GM10266 (cell line): ENCODE results near the gene RPL3.
"Not testable (repeated sequence)": the region's sequence is repeated elsewhere in the genome, so short reads cannot be mapped to it uniquely, and the experiment has no call there.

ENCODE experiments used
- DNase-seq: peaks from one replicate; pipeline ENCODE4 v3.0.0; 2012; ENCODE audit errors: extremely low spot score
- CTCF ChIP-seq: IDR thresholded peaks from 2 replicates; pipeline ENCODE4 v1.5.1; 2012; ENCODE audit warnings: mild to moderate bottlenecking, low read depth; ENCODE audit not compliant: control insufficient read depth, insufficient read depth; ENCODE audit errors: missing control alignments

Gene RPL3

DNA sequence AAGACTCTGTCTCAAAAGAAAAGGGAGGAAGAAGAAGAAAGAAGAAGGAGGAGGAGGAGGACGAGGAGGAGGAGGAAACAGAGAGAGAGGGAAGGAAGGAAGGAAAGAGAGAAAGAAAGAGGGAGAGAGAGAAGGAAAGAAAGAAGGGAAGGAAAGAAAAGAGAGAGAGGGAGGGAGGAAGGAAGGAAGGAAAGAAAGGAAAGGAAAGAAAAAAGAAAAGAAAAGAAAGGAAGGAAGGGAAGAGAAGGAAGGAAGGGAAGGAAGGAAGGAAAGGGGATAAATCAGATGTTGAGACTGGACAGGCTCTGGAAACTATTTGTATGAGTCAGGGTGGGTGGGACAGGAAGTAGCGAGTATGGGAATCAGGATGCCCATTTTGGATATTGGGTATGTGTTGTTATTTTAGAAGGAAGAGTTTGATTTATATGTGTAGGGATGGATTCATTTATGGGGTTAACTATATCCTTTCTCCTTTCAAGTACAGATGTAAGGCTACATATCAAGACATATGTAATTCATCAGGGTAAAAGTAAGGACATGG, 6.0 kb upstream of the RPL3 start:
- TF ChIP-seq CTCF, result no peak
- no peak for DNase-seq

- DNase-seq, result not testable (repeated sequence)
Measured at GRCh38 chr22:39320616-39321029, 1.2 kb upstream of the RPL3 start.

DNA sequence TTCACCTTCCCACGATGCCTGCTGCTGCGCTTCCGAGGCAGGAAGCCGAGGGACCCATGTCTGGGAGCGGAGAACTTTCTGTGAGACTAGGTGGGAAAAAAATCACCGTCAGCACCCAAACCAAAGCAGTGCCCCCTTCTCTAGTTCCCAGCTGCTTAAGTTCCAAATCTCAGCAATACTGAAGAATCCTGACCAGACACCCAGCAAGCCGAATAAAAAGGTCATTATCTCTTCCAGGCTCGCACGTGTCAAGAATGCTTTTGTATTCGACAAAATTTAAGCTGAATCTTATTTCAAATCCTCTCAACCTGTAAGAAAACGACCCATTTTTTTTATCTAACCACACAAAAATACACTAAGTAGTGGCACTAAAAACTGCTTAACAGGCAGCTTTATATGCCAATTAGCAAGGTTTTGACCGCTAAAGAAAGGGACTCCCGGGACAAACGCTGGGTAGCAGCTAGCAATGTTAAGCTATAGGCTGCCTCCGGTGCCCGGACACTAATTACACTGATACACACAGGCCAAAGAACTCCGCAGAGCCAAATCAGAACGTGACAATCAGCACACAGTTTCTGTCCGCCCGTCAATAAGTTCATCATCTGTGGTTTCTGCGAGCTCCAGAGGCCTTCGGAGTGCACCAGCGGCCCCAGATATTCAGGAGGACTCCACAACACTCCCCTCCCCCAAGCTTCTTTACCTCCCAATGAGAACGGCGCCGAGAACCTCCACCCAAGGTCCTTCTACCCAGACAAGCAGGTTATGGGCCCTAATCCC, 728 bp downstream of the RPL3 start:
- no peak for TF ChIP-seq CTCF

DNA sequence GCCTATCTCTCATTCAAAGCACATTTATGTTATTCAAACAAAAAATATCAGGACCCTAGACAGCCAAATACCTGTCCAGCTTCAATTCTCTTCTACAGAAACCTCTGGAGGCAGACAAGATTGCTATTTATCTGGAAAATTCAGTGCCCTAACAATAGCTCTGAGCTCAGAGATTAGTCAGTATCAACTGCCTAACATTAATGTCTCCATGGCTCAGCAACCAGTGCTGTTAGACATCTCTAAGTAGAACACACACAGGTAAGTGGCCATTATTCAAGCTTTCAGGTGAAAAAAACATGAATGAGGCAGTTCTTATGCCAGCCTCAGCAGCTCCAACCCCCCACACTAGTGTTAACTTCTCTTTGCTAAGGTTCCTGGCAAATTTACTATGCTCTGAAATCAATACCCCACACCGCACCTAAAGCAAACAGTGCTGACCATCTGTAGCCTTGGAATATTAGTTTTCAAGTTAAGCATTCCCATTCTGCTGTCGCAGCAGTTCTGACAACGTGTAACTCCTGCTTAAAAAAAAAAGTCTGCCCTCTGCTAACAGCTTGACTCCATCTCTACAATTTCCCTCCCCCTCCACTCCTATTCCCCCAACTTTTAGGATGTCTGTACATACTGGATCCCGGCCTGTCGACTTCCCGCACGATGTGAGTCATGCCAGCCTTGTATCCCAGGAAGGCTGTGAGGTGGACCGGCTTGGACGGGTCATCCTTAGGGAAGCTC, 1.5 kb downstream of the RPL3 start:
- no peak for DNase-seq
- TF ChIP-seq CTCF, result no peak

More for the DNA sequence above, 728 bp downstream of the RPL3 start:
- DNase-seq, result no peak

GRCh38 chr22:39317084-39317774, 2.2 kb downstream of the RPL3 start:
- TF ChIP-seq CTCF, result no peak
- DNase-seq, result no peak

DNA sequence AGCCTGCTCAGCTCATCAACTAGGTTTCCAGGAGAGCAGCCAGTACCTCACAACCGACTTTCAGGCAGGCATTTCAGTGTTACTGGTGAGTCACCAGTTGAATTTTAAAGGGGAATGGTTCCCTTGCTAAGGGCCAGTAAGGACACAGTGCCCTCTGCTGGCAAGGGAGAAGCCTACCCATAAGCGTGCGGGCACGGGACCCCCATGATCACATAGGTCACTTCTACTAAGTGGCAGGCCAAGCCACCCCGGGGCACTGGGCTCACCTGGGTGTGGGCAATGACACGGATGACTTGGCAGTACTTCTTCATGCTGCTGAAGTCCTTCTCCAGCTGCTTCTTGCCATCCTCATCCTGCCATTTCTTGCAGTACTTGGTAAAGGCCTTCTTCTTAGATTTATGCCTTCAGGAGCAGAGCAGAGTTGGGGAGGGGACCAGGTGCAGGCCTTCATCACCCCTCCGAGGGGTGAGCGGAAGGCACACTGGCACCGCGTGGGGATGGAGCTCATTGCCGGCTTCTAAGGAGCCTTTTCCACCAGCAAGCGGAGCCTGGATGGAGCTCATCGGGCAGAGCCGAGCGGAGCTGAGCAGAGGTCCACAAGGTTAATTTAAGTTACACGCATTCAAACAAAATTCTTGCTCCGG, 2.9 kb downstream of the RPL3 start:
- peak; percentile 77 for TF ChIP-seq CTCF
- no peak for DNase-seq

GRCh38 chr22:39315389-39315788, 4.0 kb downstream of the RPL3 start:
- DNase-seq, result no peak
- no peak for TF ChIP-seq CTCF
